T-cell (primary cell): ENCODE results near the gene NT5DC1. TPM values are rescaled to one million over a fixed set of nuclear protein-coding genes. Genes with fewer than 3 reads are reported as not detected.
A peak's percentile ranks its signal among the peaks of the same experiment; 100 is the strongest.

Experiments used
- ATAC-seq, 4 experiments: fragments of 200-7000 bp in 3 of 4; fragments of 150-1000 bp in 1 of 4; cut with Tn5 transposase; replicated peaks in 1 of 4; 1 replicate in 3 of 4; 2 replicates in 1 of 4; pipeline ENCODE4 v1.10.0; 2021; ENCODE audit warnings: moderate library complexity in 3 of 4, mild to moderate bottlenecking in 2 of 4, moderate number of reproducible peaks in 1 of 4
- CTCF ChIA-PET, 2 donors: fragments of 300-600 bp; sonication (Branson Sonifier 250); formaldehyde crosslinking; loops; one replicate each; lab custom pipeline; 2022; ENCODE audit warnings: antibody characterized with exemption in 2 of 2; lab: Charles Lee
- POLR2A ChIA-PET, 2 donors: fragments of 300-600 bp; sonication (Branson Sonifier 250); formaldehyde crosslinking; loops; one replicate each; lab custom pipeline; 2022; ENCODE audit warnings: antibody characterized with exemption in 2 of 2; lab: Charles Lee
- DNase-seq, 35 experiments: peaks; one replicate each; pipeline versions ENCODE4 v3.0.0 to v3.0.0-alpha.2; 2013 to 2023
- H3K27ac ChIP-seq: one replicate; pipeline ENCODE4 v1.5.1; 2013; ENCODE audit warnings: low read length
- H3K27me3 ChIP-seq, 2 experiments: replicated peaks in 1 of 2; 1 replicate in 1 of 2; 2 replicates in 1 of 2; pipeline versions ENCODE4 v1.6.1 to v1.7.0; 2013; ENCODE audit warnings: low read length in 1 of 2, mixed read lengths in 1 of 2; ENCODE audit not compliant: control insufficient read depth in 2 of 2, insufficient read depth in 2 of 2; ENCODE audit errors: extremely low read depth in 1 of 2
- H3K36me3 ChIP-seq, 2 donors: 1 replicate in 1 of 2; 2 replicates in 1 of 2; pipeline versions ENCODE4 v1.6.1 to v1.7.0; 2013; ENCODE audit warnings: low read length in 1 of 2; ENCODE audit not compliant: control insufficient read depth in 2 of 2, insufficient read depth in 1 of 2; ENCODE audit errors: extremely low read depth in 1 of 2
- H3K4me1 ChIP-seq, 2 experiments: 1 replicate in 1 of 2; 2 replicates in 1 of 2; pipeline versions ENCODE4 v1.6.1 to v1.7.0; 2013; ENCODE audit warnings: low read length in 2 of 2, mixed read lengths in 1 of 2; ENCODE audit not compliant: insufficient read depth in 2 of 2, control insufficient read depth in 1 of 2; ENCODE audit errors: extremely low read depth in 1 of 2
- H3K4me3 ChIP-seq, 2 donors: 1 replicate in 1 of 2; 2 replicates in 1 of 2; pipeline versions ENCODE4 v1.5.1 to v1.7.0; 2013; ENCODE audit warnings: mild to moderate bottlenecking in 2 of 2, low read length in 1 of 2, moderate library complexity in 1 of 2; ENCODE audit not compliant: control insufficient read depth in 1 of 2; ENCODE audit errors: extremely low read depth in 1 of 2
- H3K9me3 ChIP-seq: 2 replicates; pipeline ENCODE4 v1.7.0; 2013
- H3K27ac Mint-ChIP-seq, 2 donors: one replicate each; pipeline ENCODE4 v1.8.0; 2020 to 2021; ENCODE audit warnings: mild to moderate bottlenecking in 2 of 2, mixed read lengths in 2 of 2
- H3K27me3 Mint-ChIP-seq, 2 donors: one replicate each; pipeline ENCODE4 v1.8.0; 2021 to 2022; ENCODE audit warnings: mixed read lengths in 2 of 2
- H3K36me3 Mint-ChIP-seq: one replicate; pipeline ENCODE4 v1.8.0; 2021; ENCODE audit warnings: mixed read lengths
- H3K4me1 Mint-ChIP-seq, 3 donors: one replicate each; pipeline ENCODE4 v1.8.0; 2020 to 2022; ENCODE audit warnings: mixed read lengths in 3 of 3, mild to moderate bottlenecking in 1 of 3
- H3K4me3 Mint-ChIP-seq, 3 donors: one replicate each; pipeline ENCODE4 v1.8.0; 2020 to 2022; ENCODE audit warnings: mild to moderate bottlenecking in 3 of 3, mixed read lengths in 3 of 3, moderate library complexity in 3 of 3
- H3K9me3 Mint-ChIP-seq, 3 donors: one replicate each; pipeline ENCODE4 v1.8.0; 2020 to 2022; ENCODE audit warnings: mixed read lengths in 3 of 3
- WGBS: methylation state at CpG from one replicate; pipeline ENCODE4 v1.1.5; 2013; ENCODE audit warnings: missing lambda C conversion rate; ENCODE audit not compliant: insufficient coverage; 5-methylcytosine and 5-hydroxymethylcytosine counted together
- total RNA-seq, 35 experiments: library from RNA in 6 of 35; stranded (reverse) in 6 of 35; fragments of 120-200 nt in 1 of 35; gene quantifications; one replicate each; pipeline versions ENCODE4 v1.2.1 to v1.2.4 and lab custom pipeline; 2013 to 2026

The NT5DC1 gene
- total RNA-seq, 5 donors from 2014 or later (not counting 1 experiment from before 2014, with no cell fraction given), result 33.8 to 47.3 (median 38.1) TPM

DNA sequence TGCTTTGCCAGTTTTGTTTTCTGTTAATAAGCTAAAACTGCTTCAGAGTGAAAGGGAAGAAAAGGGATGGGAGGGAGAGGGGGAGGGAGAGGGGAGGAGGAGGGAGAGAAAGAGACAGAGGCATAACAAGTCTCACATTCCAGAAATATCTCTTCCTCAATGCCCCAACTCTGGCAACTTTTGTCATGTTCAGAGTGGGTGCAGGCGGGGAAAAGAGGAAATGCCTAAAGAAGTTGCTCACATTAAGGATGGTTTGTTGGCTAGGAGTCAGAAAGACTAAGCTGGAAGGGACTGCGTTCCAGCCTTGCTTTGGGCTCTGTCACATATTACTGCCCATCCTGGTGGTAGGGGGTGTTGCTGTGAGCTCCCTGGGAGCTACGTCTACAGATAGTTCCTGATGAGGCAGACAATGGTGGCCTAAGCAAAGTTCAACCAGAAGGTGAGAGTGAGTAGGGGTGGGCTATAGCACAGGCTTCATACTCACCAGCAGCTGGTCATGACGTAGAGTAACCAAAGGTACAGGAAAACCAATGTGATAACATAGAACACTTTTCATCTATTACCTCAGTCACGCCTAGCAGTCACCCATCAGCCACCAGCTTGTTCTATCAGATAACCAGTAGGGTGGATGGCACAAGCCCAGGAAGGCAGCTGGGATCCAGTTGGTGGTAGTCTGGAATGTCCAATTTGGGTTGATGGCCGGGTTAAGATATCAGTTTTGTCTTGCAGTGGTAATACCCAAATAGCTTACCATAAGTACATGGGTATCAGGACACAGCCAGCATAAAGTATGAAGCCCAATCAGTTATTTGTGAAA lies 151.1 kb downstream of the NT5DC1 start:
- H3K9me3 Mint-ChIP-seq, result no peaks in the 10 kb centered on the region
- ChIA-PET POLR2A (interaction anchor here (0.5 to 3.7 kb wide), 10 partner anchors 9 to 437 kb away, joined by 3 to 75 read pairs (median 4); partner anchors contain the start of genes RWDD1 (in 1 of the 2) and TSPYL1 (in 1 of the 2)), CTCF (interaction anchor here (0.6 to 1.3 kb wide), 5 partner anchors 16 to 320 kb away, joined by 3 to 4 read pairs (median 4); no protein-coding TSS in a partner anchor)
- Histone ChIP-seq H3K4me3 (no peak overlapping the region), H3K27ac (no peak overlapping the region), H3K9me3 (no peaks in the 10 kb centered on the region), H3K4me1 (peaks cover 28 to 29% of the 10 kb centered on the region in 2 experiments), H3K36me3 (no peaks in the 10 kb centered on the region), H3K27me3 (no peaks in the 10 kb centered on the region)
- no peaks in the 10 kb centered on the region for H3K36me3 Mint-ChIP-seq
- peak overlapping the region in 1 of 3 donors; percentile 74 for H3K4me3 Mint-ChIP-seq
- H3K4me1 Mint-ChIP-seq, result peaks cover 12 to 41% (median 27%) of the 10 kb centered on the region in 3 donors
- H3K27ac Mint-ChIP-seq, result no peak overlapping the region
- DNase-seq (no peak), ATAC-seq (no peak)
- WGBS, result 85% methylated on average over 4 of the region's 6 CpGs
- H3K27me3 Mint-ChIP-seq, result no peaks in the 10 kb centered on the region

DNA sequence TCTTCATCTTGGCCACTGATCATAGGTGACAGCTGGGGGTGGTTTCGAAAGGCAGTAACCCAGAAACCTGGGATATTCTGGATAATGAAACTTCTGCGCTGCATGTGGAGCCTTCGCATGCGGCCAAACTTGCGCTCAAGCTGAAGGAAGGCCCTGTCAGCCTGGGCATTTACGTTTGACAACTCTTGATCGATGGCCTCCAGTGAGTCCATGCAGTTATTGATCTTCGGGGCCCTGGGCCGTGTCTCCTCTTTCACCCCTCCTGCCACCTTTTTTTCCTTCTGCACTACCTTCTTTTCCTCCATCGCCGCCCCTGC lies 152.5 kb downstream of the NT5DC1 start:
- no peaks in the 10 kb centered on the region for H3K9me3 Mint-ChIP-seq
- CTCF ChIA-PET, result interaction anchor here (0.6 to 3.9 kb wide), 6 partner anchors 12 to 36 kb away, joined by 3 to 37 read pairs (median 7); partner anchors contain the start of gene TSPYL1 (in 1 of the 2)
- no peaks in the 10 kb centered on the region for H3K36me3 Mint-ChIP-seq
- no peak overlapping the region for H3K27ac Mint-ChIP-seq
- H3K27me3 Mint-ChIP-seq, result no peaks in the 10 kb centered on the region
- Histone ChIP-seq H3K4me1 (peaks cover 28 to 29% of the 10 kb centered on the region in 2 experiments), H3K9me3 (no peaks in the 10 kb centered on the region), H3K27me3 (no peaks in the 10 kb centered on the region), H3K4me3 (peak overlapping the region; percentile 71 to 100), H3K27ac (peak overlapping the region; percentile 98), H3K36me3 (no peaks in the 10 kb centered on the region)
- POLR2A ChIA-PET, result interaction anchor here (0.7 to 3.7 kb wide), 9 partner anchors 8 to 36 kb away, joined by 3 to 75 read pairs (median 4); partner anchors contain the start of gene TSPYL1 (in 1 of the 2)
- DNase-seq, result peak in 1 of 35 experiments; percentile 17
- WGBS, result 55% methylated on average over 11 of the region's 11 CpGs
- peaks cover 13 to 40% (median 26%) of the 10 kb centered on the region in 3 donors for H3K4me1 Mint-ChIP-seq
- ATAC-seq, result no peak
- H3K4me3 Mint-ChIP-seq, result no peak overlapping the region

DNA sequence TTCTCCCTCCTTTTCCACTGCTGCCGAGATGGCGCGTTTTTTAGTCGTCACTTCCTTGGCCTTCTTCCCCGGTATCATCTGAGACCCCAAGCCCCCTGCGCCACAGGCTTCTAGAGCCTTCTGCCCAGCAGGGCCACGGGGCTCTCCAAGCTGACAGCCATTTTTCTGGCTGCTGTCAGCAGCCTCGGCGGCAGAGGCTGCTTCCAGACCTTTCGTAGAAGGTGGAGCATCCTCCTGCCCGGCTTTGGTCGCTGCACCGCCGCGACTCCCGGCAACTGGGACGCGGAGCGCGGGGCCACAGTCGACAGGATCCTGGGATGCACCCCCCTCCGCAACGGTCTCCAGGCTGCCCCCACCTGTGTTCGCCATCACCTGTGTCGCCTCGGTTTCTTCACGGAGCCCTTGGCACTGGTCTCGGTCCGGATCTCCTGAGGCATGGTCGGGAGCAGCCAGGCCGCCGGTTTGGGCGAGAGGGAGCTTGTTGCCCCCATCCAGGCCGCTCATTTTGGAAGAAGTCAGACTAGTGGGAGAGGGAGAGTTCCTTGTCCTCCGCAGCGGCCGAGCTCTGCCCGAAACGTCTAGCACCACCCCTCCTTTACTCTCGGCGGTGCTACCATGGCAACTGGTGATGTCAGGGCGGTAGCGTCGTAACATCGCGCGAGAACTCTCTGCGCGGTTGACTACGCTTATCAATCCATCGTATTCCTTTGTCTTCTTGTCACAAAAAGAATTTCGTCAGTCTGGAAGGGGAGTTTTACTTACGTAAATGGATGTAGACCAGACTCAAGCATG lies 153.0 kb downstream of the NT5DC1 start, which contains the start of gene TSPYL4:
TSPYL4 (minus strand) TSS at position 571 of the 792 bp plus-strand sequence; CDS start at position 504, 67 bp downstream.
- H3K27ac Mint-ChIP-seq, result no peak within 1 kb of the TSS
- Histone ChIP-seq H3K4me1 (peaks cover 28 to 29% of the 10 kb centered on the region in 2 experiments), H3K9me3 (no peaks in the 10 kb centered on the region), H3K27ac (peak within 1 kb of the TSS; percentile 98), H3K27me3 (no peaks in the 10 kb centered on the region), H3K36me3 (no peaks in the 10 kb centered on the region), H3K4me3 (peak within 1 kb of the TSS; percentile 71 to 100)
- ChIA-PET CTCF (interaction anchor here (0.6 to 3.9 kb wide), 8 partner anchors 11 to 37 kb away, joined by 3 to 37 read pairs (median 5); partner anchors contain the start of gene TSPYL1 (in 1 of the 2)), POLR2A (interaction anchor here (0.5 to 3.7 kb wide), 13 partner anchors 8 to 37 kb away, joined by 3 to 75 read pairs (median 5); partner anchors contain the start of gene TSPYL1 (in 1 of the 2))
- no peaks in the 10 kb centered on the region for H3K9me3 Mint-ChIP-seq
- H3K36me3 Mint-ChIP-seq, result no peaks in the 10 kb centered on the region
- no peaks in the 10 kb centered on the region for H3K27me3 Mint-ChIP-seq
- DNase-seq, result peak; percentile 78 to 98 (median 90)
- H3K4me3 Mint-ChIP-seq, result no peak within 1 kb of the TSS
- WGBS, result under 1% methylated on average over 33 of the region's 53 CpGs
- peak; percentile 96 to 98 (median 98) for ATAC-seq
- H3K4me1 Mint-ChIP-seq, result peaks cover 8 to 34% (median 21%) of the 10 kb centered on the region in 3 donors

DNA sequence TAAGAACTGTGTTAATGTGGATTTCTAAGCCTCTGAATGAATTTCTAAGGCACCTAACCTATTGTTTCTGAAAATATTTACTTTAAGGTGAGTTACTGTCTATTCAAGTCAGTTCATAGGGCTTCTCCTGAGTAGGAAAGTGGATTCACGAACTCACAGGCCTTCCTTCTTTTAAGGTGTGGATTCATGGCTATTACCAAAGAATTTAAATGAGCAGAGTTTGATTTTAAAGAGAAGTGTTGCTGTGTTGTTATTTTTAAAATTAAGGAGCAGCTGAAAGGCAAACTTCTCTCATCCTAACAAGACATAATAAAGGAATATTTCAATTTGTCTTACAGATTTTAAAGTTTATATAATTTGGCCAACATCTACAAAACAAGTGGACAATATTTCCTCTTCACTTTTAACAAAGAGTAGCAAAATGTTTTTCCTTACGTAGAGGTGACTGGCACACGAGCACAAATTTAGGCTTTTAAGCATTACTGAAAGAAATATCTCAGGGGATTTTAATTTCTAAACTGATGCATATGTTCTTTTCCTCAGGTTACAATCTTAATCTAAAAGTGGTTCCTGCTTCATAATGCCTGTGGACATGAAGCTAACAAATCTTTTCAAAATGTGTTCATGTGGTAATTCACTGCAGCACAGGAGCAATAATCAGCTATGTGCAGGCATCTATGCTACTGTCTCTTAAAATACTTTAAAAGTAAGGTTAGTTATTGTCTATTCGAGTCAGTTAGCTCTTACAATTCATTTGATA lies 153.8 kb downstream of the NT5DC1 start:
- Mint-ChIP-seq H3K27ac (no peak overlapping the region), H3K36me3 (peaks cover under 1% of the 10 kb centered on the region), H3K4me1 (peaks cover 5 to 26% (median 16%) of the 10 kb centered on the region in 3 donors), H3K4me3 (no peak overlapping the region), H3K27me3 (no peaks in the 10 kb centered on the region), H3K9me3 (no peaks in the 10 kb centered on the region)
- ATAC-seq, result peak in 3 of 4 experiments; percentile 23 to 33 (median 25)
- peak overlapping the region; percentile 71 to 100 for H3K4me3 ChIP-seq
- no peaks in the 10 kb centered on the region for H3K36me3 ChIP-seq
- ChIA-PET CTCF (interaction anchor here (0.5 to 3.9 kb wide), 8 partner anchors 14 to 410 kb away, joined by 3 to 37 read pairs (median 4); partner anchors contain the start of gene TSPYL1 (in 1 of the 2)), POLR2A (interaction anchor here (0.6 to 3.7 kb wide), 11 partner anchors 9 to 345 kb away, joined by 3 to 75 read pairs (median 5); partner anchors contain the start of gene TSPYL1 (in 1 of the 2))
- H3K9me3 ChIP-seq, result no peaks in the 10 kb centered on the region
- DNase-seq, result peak in 1 of 35 experiments; percentile 20
- H3K4me1 ChIP-seq, result peaks cover 28 to 29% of the 10 kb centered on the region in 2 experiments
- no CpG with 5 or more reads among the region's 4 CpGs for WGBS
- peak overlapping the region; percentile 98 for H3K27ac ChIP-seq
- H3K27me3 ChIP-seq, result no peaks in the 10 kb centered on the region

DNA sequence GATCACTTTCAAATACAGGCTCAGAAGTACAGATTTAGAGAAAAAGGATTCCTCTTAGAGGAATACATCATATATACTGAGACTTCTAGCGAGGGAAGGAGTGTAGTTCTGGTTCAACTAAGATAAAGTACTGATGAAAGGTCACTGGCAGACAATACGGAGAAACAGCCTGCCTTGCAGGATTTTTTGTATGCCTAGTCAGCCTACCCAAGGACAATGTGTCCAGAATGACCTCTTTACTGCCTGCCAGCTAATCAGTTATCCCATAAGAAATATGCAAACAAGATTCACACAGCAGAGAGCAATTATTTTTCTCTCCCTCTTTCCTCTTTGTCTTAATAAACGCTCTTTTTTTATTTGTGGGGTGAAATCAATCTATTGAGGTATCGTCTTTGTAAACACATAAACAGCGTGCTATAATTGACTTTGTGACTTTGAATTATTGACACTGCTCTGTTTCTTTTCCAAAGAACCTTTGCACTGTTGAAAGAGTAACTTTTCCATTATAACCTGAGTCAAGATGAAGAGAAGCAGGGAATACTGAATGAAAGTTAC lies 154.7 kb downstream of the NT5DC1 start:
- no peak overlapping the region for H3K4me3 ChIP-seq
- no peak overlapping the region for H3K4me3 Mint-ChIP-seq
- ChIA-PET CTCF (interaction anchor here (0.6 to 3.9 kb wide), 5 partner anchors 13 to 32 kb away, joined by 3 to 37 read pairs (median 6); partner anchors contain the start of gene TSPYL1 (in 1 of the 2)), POLR2A (interaction anchor here in 1 of 2 donors (2.0 to 3.7 kb wide), 2 partner anchors 15 to 24 kb away, joined by 17 to 75 read pairs; partner anchors contain the start of gene TSPYL1)
- no peaks in the 10 kb centered on the region for H3K27me3 Mint-ChIP-seq
- no peaks in the 10 kb centered on the region for H3K9me3 ChIP-seq
- no peak overlapping the region for H3K27ac ChIP-seq
- no peaks in the 10 kb centered on the region for H3K9me3 Mint-ChIP-seq
- peaks cover 10 to 27% (median 16%) of the 10 kb centered on the region in 3 donors for H3K4me1 Mint-ChIP-seq
- 63% methylated on average over 1 of the region's 5 CpGs for WGBS
- ATAC-seq, result no peak
- DNase-seq, result no peak
- H3K36me3 Mint-ChIP-seq, result peaks cover 9% of the 10 kb centered on the region
- peaks cover 28 to 29% of the 10 kb centered on the region in 2 experiments for H3K4me1 ChIP-seq
- H3K27me3 ChIP-seq, result no peaks in the 10 kb centered on the region
- no peak overlapping the region for H3K27ac Mint-ChIP-seq
- no peaks in the 10 kb centered on the region for H3K36me3 ChIP-seq
